ENCODE measurements around the gene DAPL1. TPM values are rescaled to one million over a fixed set of nuclear protein-coding genes. Genes with fewer than 3 reads are reported as not detected.

Gene DAPL1
- total RNA-seq, result not detected

GRCh38 chr2:158795195-158795924 is at the start of gene DAPL1:
Gene DAPL1, plus strand, starts transcription at chr2:158795317. Its CDS starts 56 bp downstream, at chr2:158795373.
- no peaks in the 10 kb centered on the region for H3K36me3 Mint-ChIP-seq (ENCODE audit: low read depth)
- H3K27me3 Mint-ChIP-seq, result peaks cover 16% of the 10 kb centered on the region
- H3K27ac Mint-ChIP-seq, result no peak within 1 kb of the TSS
- ChIA-PET CTCF (no interaction called here), POLR2A (no interaction called here)
- no peak for DNase-seq
- H3K9me3 Mint-ChIP-seq, result no peaks in the 10 kb centered on the region
- no peak within 1 kb of the TSS for H3K4me3 Mint-ChIP-seq
- H3K4me1 Mint-ChIP-seq, result no peaks in the 10 kb centered on the region

- Mint-ChIP-seq H3K27me3 (peaks cover 18% of the 10 kb centered on the region), H3K9me3 (no peaks in the 10 kb centered on the region), H3K36me3 (ENCODE audit: low read depth) (no peaks in the 10 kb centered on the region), H3K4me3 (no peak overlapping the region), H3K4me1 (no peaks in the 10 kb centered on the region), H3K27ac (no peak overlapping the region)
- POLR2A ChIA-PET, result no interaction called here
- DNase-seq, result no peak
- CTCF ChIA-PET, result interaction anchor here (1.2 to 4.4 kb wide), 5 partner anchors 8 to 1443 kb away, joined by 4 to 27 read pairs (median 13); no protein-coding TSS in a partner anchor
These were observed 49.2 kb upstream of the DAPL1 start for GRCh38 chr2:158745866-158746382.

- no peak for DNase-seq
- Mint-ChIP-seq H3K4me3 (no peak overlapping the region), H3K27ac (no peak overlapping the region), H3K27me3 (peaks cover 23% of the 10 kb centered on the region), H3K4me1 (no peaks in the 10 kb centered on the region), H3K9me3 (no peaks in the 10 kb centered on the region), H3K36me3 (ENCODE audit: low read depth) (no peaks in the 10 kb centered on the region)
- POLR2A ChIA-PET, result no interaction called here
- CTCF ChIA-PET, result interaction anchor here (0.6 to 4.4 kb wide), 4 partner anchors 7 to 723 kb away, joined by 4 to 27 read pairs (median 19); no protein-coding TSS in a partner anchor
These were observed 48.6 kb upstream of the DAPL1 start for GRCh38 chr2:158746488-158746887.

GRCh38 chr2:158747281-158747680 is 47.8 kb upstream of the DAPL1 start:
- DNase-seq, result no peak
- peaks cover 23% of the 10 kb centered on the region for H3K27me3 Mint-ChIP-seq
- H3K36me3 Mint-ChIP-seq (ENCODE audit: low read depth), result no peaks in the 10 kb centered on the region
- ChIA-PET CTCF (interaction anchor here (0.9 to 3.8 kb wide), 2 partner anchors 10 to 723 kb away, joined by 3 to 25 read pairs; no protein-coding TSS in a partner anchor), POLR2A (no interaction called here)
- H3K4me1 Mint-ChIP-seq, result no peaks in the 10 kb centered on the region
- H3K9me3 Mint-ChIP-seq, result no peaks in the 10 kb centered on the region
- H3K27ac Mint-ChIP-seq, result no peak overlapping the region
- no peak overlapping the region for H3K4me3 Mint-ChIP-seq

GRCh38 chr2:158748926-158749590 is 46.1 kb upstream of the DAPL1 start:
- POLR2A ChIA-PET, result no interaction called here
- no peak overlapping the region for H3K27ac Mint-ChIP-seq
- no peaks in the 10 kb centered on the region for H3K36me3 Mint-ChIP-seq (ENCODE audit: low read depth)

GRCh38 chr2:158750458-158751125 is 44.5 kb upstream of the DAPL1 start:
- DNase-seq, result no peak
- Mint-ChIP-seq H3K27me3 (peaks cover 22% of the 10 kb centered on the region), H3K9me3 (no peaks in the 10 kb centered on the region), H3K4me3 (no peak overlapping the region), H3K27ac (no peak overlapping the region), H3K4me1 (no peaks in the 10 kb centered on the region), H3K36me3 (ENCODE audit: low read depth) (no peaks in the 10 kb centered on the region)
- ChIA-PET CTCF (no interaction called here), POLR2A (no interaction called here)

More at GRCh38 chr2:158748926-158749590, 46.1 kb upstream of the DAPL1 start:
- no peaks in the 10 kb centered on the region for H3K9me3 Mint-ChIP-seq
- CTCF ChIA-PET, result interaction anchor here (1.0 to 3.8 kb wide), 3 partner anchors 9 to 725 kb away, joined by 3 to 25 read pairs (median 3); no protein-coding TSS in a partner anchor
- H3K4me1 Mint-ChIP-seq, result no peaks in the 10 kb centered on the region
- no peak for DNase-seq
- no peak overlapping the region for H3K4me3 Mint-ChIP-seq
- H3K27me3 Mint-ChIP-seq, result peaks cover 26% of the 10 kb centered on the region

- Mint-ChIP-seq H3K27ac (no peak overlapping the region), H3K27me3 (peaks cover 19% of the 10 kb centered on the region), H3K4me3 (no peak overlapping the region), H3K36me3 (ENCODE audit: low read depth) (no peaks in the 10 kb centered on the region), H3K9me3 (no peaks in the 10 kb centered on the region), H3K4me1 (no peaks in the 10 kb centered on the region)
- DNase-seq, result peak; percentile 21
- ChIA-PET POLR2A (interaction anchor here (1.1 kb wide), 1 partner anchor 730 kb away, joined by 3 read pairs; no protein-coding TSS in a partner anchor), CTCF (interaction anchor here (0.6 to 3.0 kb wide), 14 partner anchors 9 to 1493 kb away, joined by 3 to 27 read pairs (median 4); no protein-coding TSS in a partner anchor)
These were observed 41.2 kb upstream of the DAPL1 start for GRCh38 chr2:158753641-158754611.

- ChIA-PET CTCF (interaction anchor here (1.1 to 3.0 kb wide), 5 partner anchors 76 to 1246 kb away, joined by 3 to 20 read pairs (median 5); no protein-coding TSS in a partner anchor), POLR2A (no interaction called here)
- Mint-ChIP-seq H3K4me3 (no peak overlapping the region), H3K36me3 (ENCODE audit: low read depth) (no peaks in the 10 kb centered on the region), H3K9me3 (no peaks in the 10 kb centered on the region), H3K27me3 (peaks cover 9% of the 10 kb centered on the region), H3K27ac (no peak overlapping the region), H3K4me1 (no peaks in the 10 kb centered on the region)
- no peak for DNase-seq
These were observed 39.6 kb upstream of the DAPL1 start for GRCh38 chr2:158755310-158756087.

- Mint-ChIP-seq H3K27ac (no peak overlapping the region), H3K27me3 (peaks cover 4% of the 10 kb centered on the region), H3K9me3 (no peaks in the 10 kb centered on the region), H3K4me3 (no peak overlapping the region), H3K36me3 (ENCODE audit: low read depth) (no peaks in the 10 kb centered on the region), H3K4me1 (no peaks in the 10 kb centered on the region)
- DNase-seq, result no peak
- ChIA-PET CTCF (no interaction called here), POLR2A (no interaction called here)
These were observed 38.8 kb upstream of the DAPL1 start for GRCh38 chr2:158756331-158756730.

- POLR2A ChIA-PET, result no interaction called here
These were observed 38.1 kb upstream of the DAPL1 start for GRCh38 chr2:158756976-158757375.

GRCh38 chr2:158760887-158761286 is 34.2 kb upstream of the DAPL1 start:
- Mint-ChIP-seq H3K27me3 (no peaks in the 10 kb centered on the region), H3K27ac (no peak overlapping the region), H3K4me1 (no peaks in the 10 kb centered on the region), H3K4me3 (no peak overlapping the region), H3K36me3 (ENCODE audit: low read depth) (no peaks in the 10 kb centered on the region), H3K9me3 (no peaks in the 10 kb centered on the region)
- POLR2A ChIA-PET, result no interaction called here
- CTCF ChIA-PET, result interaction anchor here (0.6 kb wide), 1 partner anchor 1101 kb away, joined by 4 read pairs; no protein-coding TSS in a partner anchor
- no peak for DNase-seq

More at GRCh38 chr2:158756976-158757375, 38.1 kb upstream of the DAPL1 start:
- DNase-seq, result no peak
- Mint-ChIP-seq H3K9me3 (no peaks in the 10 kb centered on the region), H3K36me3 (ENCODE audit: low read depth) (no peaks in the 10 kb centered on the region), H3K4me1 (no peaks in the 10 kb centered on the region), H3K4me3 (no peak overlapping the region), H3K27ac (no peak overlapping the region), H3K27me3 (peaks cover 3% of the 10 kb centered on the region)
- CTCF ChIA-PET, result no interaction called here
